GM18505 (cell line): ENCODE data around the gene SCEL.

Experiments
- ATAC-seq: cut with Tn5 transposase; IDR thresholded peaks from one replicate; pipeline ENCODE4 v1.9.1; 2021; ENCODE audit not compliant: unreplicated experiment
- POLR2A ChIP-seq: IDR thresholded peaks from 4 replicates; pipeline ENCODE4 v1.6.1; 2011; ENCODE audit warnings: borderline replicate concordance; ENCODE audit not compliant: insufficient read depth, insufficient read length; ENCODE audit errors: extremely low read depth

The SCEL gene

DNA sequence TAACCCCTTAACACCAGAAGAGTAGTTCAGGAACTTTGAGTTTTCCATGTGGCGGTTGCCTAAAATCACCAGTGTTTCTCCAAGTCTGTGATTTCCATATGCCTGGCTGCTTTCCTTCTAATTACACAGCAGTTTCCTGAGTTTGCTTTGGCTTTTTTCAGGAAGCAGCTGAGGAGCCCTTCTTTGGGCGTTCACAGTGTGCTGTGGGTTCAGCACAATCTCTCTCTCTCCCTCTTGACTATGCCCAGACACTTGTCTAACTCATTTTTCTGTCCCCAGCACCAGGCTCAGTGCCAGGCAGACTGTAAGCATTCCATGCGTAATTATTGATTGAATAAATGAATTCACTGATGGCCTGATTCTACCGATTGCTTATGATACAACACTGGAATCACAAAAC is 19.7 kb downstream of the SCEL start:
- ATAC-seq: no peak
- TF ChIP-seq POLR2A: no peak

GRCh38 chr13:77558016-77558415 is 22.5 kb downstream of the SCEL start:
- no peak for ATAC-seq
- no peak for TF ChIP-seq POLR2A

GRCh38 chr13:77563111-77563510 is 27.6 kb downstream of the SCEL start:
- ATAC-seq: no peak
- no peak for TF ChIP-seq POLR2A

GRCh38 chr13:77565635-77566034 is 30.1 kb downstream of the SCEL start:
- no peak for TF ChIP-seq POLR2A
- peak; percentile 81 for ATAC-seq

- no peak for TF ChIP-seq POLR2A
- ATAC-seq: no peak
Measured at GRCh38 chr13:77571956-77572355, 36.5 kb downstream of the SCEL start.

GRCh38 chr13:77574096-77574495 is 38.6 kb downstream of the SCEL start:
- TF ChIP-seq POLR2A: no peak
- no peak for ATAC-seq

GRCh38 chr13:77579959-77580358 is 44.5 kb downstream of the SCEL start:
- TF ChIP-seq POLR2A: no peak
- ATAC-seq: no peak

- no peak for TF ChIP-seq POLR2A
- ATAC-seq: no peak
Measured at GRCh38 chr13:77580748-77581147, 45.2 kb downstream of the SCEL start.

- no peak for TF ChIP-seq POLR2A
- no peak for ATAC-seq
Measured at GRCh38 chr13:77583581-77583980, 48.1 kb downstream of the SCEL start.

- TF ChIP-seq POLR2A: no peak
- no peak for ATAC-seq
Measured at GRCh38 chr13:77584106-77584505, 48.6 kb downstream of the SCEL start.

DNA sequence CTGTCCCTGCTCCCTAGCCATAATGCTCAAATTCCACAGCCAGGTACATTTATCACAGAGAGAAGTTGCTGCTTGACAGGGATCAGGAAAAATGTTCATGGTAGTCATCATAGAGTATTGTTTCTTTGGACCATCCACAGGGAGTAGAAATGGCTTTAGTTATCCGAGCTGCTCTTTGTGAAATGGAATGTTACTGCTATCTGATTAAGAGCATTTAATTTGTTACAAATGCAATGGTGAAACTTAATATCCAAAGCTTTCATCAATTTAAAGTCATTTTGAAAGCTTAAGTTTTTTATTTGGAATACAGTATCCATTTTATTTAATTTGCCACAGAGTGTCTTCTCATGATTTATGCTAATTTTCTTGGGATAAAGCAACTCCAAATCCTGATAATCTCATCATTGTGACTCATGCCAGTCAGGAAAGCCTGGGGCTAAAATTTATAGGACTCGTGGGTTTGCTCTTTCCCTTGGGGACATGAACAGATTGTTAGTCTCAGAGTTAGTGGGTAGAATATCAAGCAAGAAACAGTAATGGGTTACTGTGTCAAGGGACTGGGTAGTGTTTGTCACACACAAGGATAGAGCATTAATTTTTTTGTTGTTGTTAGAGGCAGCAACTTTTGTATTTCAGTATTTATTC is 59.8 kb downstream of the SCEL start:
- no peak for TF ChIP-seq POLR2A
- ATAC-seq: no peak

GRCh38 chr13:77596777-77597176 is 61.3 kb downstream of the SCEL start:
- TF ChIP-seq POLR2A: no peak
- ATAC-seq: no peak

GRCh38 chr13:77599351-77599750 is 63.8 kb downstream of the SCEL start:
- no peak for TF ChIP-seq POLR2A
- no peak for ATAC-seq

- no peak for ATAC-seq
- TF ChIP-seq POLR2A: no peak
Measured at GRCh38 chr13:77600701-77601100, 65.2 kb downstream of the SCEL start.

DNA sequence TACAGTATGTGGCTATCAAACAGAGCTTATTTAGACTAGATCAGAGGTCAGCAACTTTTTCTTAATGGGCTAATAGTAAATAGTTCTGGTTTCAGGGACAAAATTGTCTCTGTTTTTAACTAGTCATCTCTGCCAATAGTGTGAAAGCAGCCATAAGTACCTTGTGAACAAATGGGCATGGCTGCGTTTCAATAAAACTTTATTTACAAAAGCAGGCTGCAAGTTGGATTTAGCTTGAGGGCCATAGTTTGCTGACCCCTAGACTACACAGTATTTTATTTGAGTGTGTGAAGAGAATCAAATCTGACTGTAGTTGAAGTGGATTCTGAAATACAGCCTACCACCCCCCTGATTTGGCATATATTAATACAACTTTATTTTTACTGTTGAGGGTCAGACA is 75.6 kb downstream of the SCEL start:
- TF ChIP-seq POLR2A: no peak
- no peak for ATAC-seq

- no peak for TF ChIP-seq POLR2A
- ATAC-seq: no peak
Measured at GRCh38 chr13:77616027-77616426, 80.5 kb downstream of the SCEL start.

DNA sequence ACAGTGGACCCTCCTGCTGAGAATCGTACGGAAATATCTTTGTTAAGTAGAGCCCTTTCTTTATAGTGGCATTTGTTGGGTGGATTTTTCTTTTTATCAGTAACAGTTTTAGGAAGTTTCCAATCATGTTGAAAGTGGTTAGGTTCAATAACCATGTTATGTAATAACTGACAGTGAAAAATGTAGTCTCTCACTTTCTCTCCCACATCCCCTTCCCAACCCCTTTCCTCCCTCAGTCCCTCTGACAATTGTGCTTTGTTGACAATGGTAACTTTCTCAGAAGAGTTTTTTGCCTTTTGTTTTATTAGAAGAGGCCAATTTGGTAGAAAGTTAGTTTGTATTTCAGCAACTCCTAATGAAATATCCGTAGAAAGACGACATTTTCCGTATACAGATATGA is 84.1 kb downstream of the SCEL start:
- TF ChIP-seq POLR2A: no peak
- no peak for ATAC-seq
